Activated T-cell treated with anti-CD3 and anti-CD28 coated beads, Interleukin-2, amount 50 U/mL, for 1 hour (primary cell): ENCODE data around the gene JPH4.
"Not testable (repeated sequence)": the region's sequence is repeated elsewhere in the genome, so short reads cannot be mapped to it uniquely, and the experiment has no call there.

Experiments
- DNase-seq: peaks from one replicate; pipeline ENCODE4 v3.0.0-alpha.2; 2020

Gene JPH4

DNA sequence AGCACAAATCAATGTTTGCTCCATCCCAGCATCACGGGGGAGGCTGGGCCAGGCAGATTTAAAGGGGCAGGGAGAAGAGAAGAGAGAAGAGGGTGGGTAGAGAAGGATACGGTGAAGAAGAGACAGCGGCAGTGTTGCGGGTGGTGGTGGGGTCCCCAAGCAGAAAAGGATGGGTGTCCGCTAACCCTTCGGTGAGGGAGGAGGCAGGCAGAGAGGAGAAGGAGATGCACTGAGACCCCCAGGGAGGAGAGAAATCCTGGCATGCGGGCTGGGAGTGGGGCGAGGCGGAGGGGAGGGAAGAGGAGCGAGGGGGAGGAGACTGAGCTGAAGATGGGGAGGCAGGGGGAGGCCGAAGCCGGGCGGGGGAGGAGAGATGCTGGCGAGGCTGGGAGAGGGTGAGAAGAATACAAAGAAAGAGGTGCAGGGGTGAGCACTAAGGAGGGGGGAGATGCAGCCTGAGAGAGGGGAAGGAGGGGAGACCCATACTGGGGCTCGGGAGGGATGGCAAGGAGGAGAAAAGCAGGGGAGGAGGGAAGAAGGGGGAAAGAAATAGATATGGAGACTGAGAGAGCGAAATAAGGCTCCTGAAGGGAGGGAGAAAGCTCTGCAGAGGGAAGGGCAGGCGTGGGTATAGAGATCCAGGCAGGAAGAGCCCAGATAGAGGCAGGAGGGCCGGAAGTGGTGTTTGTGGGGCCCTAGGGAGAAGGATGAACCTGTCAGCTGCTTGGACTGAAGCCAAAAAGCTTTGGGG, at the start of gene JPH4:
Gene JPH4, minus strand, starts transcription at position 231 of the 751 bp plus-strand sequence. CDS start 1,337 bp downstream, outside the sequence.
- DNase-seq, result no peak

- no peak for DNase-seq
Measured at GRCh38 chr14:23627961-23628360, 49.4 kb upstream of the JPH4 start.

- no peak for DNase-seq
Measured at GRCh38 chr14:23626946-23627345, 48.4 kb upstream of the JPH4 start.

DNA sequence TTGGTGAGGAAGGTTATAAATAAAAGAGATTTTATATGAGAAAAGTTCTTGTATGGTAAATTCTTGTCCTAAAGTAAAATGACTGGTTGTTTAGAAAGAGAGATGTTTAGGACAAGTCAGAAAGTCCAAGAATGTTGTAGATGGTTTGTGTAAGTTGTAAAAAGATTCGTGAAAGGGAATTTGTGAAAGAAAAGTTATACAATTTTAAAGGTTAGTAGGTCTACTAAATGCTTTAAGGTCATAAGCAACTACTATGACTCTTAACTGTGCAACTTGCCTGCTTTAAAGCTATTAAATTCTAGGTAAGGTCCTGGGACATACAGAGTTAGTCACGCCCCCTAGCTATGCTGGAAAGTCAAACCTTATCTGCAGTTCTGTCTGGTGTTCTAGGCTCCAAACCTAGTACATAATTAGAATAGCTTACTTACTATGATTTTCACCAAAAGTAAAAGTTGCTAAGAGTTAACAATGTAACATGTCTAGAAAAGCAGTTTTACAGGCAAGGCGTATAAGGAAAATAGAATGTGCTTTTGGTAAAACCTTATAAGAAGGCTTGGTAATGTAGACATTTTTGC, 46.3 kb upstream of the JPH4 start:
- no peak for DNase-seq

GRCh38 chr14:23623962-23624361, 45.4 kb upstream of the JPH4 start:
- no peak for DNase-seq

GRCh38 chr14:23622990-23623389, 44.4 kb upstream of the JPH4 start:
- DNase-seq, result no peak

DNA sequence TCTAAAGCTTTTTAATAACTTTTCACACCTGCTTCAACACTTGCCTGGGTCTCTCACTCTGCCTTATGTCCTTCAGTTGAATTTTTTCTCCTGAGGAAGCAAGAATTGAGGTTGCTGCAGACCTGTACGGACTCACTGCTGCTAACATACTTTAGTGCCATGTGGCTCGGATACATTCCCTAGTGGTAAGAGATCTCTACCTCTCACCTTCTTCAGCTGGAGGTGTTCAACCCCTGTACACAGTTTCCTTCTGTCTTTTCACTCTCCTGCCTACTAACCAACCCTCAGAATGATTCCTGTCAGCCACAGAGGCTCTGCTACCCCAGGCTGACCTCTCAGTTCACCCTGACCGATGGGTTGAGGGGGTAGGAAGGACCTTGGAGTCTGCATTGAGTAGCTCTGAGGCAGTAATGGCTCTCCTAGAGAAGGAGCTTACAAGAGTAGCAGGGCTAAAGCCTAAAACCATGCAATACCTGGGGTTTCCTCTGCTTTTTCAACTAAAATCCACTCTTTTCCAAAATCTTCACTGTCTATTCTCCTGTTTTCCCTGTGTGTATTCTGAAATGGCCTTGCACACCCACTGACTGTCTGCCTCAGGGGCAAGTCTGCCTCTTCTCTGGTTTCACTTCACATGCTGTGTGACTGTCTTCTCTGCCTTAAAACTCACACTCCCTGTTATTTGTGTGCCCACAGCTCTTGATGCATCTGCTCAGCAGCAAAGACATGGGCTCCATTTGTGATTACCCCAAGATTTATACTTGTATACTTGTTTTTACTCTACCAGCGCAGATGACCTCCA, 43.5 kb upstream of the JPH4 start:
- no peak for DNase-seq

GRCh38 chr14:23621204-23621931, 42.8 kb upstream of the JPH4 start:
- no peak for DNase-seq

DNA sequence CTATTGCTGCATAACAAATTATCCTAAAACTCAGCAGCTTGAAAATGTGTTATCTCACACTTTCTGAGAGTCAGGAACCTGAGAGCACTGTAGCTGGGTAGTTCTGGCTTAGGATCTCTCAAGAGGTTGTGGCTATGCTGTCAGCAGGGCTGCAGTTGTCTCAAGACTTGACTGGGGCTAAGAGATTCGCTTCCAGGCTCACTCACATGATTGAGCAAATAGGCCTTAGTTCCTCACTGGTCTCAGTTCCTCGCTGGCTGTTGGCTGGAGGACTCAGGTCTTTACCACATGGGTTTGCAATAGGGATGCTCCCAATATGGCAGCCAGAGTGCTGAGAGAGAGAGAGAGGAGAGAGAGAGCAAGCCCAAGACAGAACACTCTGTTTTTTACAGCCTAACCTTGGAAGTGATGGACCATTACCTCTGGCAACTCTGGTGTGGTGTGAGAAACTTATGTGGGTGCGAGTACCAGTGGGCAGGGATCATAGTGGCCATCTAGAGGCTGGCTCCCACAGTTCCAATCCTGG, 41.6 kb upstream of the JPH4 start:
- no peak for DNase-seq

- DNase-seq, result no peak
Measured at GRCh38 chr14:23618415-23618988, 39.9 kb upstream of the JPH4 start.

DNA sequence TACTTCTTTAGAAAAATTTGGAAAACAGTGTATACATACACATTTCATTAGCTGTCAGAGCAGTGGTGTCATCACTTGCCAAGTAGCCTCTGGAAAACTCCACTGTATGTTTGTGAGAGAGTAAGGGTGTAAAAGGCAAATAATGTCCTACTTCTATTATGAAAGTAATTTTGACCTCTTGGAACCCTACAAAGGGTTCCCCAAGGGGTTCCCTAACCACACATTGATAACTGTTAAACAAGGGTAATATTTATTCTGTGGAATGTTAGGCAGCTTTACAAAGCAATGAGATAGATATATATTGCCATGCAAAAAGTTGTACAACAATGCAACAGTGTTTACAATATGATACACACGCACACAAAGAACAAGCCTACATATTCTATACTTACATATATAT, 38.9 kb upstream of the JPH4 start:
- no peak for DNase-seq

GRCh38 chr14:23615856-23616255, 37.3 kb upstream of the JPH4 start:
- no peak for DNase-seq

- no peak for DNase-seq
Measured at GRCh38 chr14:23614395-23614828, 35.8 kb upstream of the JPH4 start.

DNA sequence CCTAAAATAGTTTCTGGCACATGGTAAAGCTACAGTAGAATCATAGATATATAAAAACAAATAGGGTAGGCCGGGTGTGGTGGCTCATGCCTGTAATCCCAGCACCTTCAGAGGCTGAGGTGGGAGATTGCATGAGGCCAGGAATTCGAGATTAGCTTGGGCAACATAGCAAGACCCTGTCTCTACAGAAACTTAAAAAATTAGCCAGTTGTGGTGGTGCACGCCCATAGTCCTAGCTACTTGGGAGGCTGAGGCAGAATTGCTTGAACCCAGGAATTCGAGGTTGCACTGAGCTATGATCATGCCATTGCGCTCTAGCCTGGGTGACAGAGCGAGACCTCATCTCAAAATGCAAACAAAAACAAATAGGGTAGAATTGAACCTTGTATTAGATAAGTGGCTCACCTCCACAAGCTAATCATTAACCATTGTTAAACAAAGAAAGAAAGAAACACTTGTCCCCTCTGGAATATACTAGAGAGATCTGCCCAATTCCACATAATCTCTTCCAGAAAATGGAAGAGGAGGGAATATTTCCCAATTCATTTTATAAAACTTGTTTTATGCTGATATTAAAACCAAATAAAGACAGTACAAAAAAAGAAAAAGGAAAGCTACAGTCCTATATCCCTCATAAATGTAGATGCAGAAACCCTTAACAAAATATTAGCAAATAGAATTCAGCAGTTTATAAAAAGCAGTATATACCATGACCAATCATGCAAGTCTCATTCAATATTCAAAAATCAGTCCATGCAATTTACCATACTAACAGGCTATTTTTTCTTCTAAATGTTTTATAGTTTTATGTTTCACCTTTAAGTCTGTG, 34.9 kb upstream of the JPH4 start:
- DNase-seq, result no peak

DNA sequence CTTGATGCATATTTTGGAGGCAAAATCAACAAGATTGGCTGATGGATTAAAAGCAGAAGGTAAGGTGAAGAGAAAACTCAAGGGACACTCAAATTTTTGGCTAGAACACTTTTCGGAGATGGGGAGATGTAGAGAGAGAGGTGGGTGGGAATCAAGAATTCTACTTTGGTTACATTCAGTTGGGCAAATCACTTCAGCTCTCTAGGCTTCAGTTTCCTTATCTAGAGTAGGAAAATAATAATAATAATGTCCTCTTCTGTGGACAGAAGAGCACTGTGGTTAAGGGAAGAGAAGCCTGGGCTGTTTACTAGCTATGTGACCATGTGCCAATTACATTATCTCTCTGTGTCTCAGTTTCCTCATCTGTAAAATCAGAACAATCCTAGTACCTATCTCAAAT, 34.2 kb upstream of the JPH4 start:
- DNase-seq, result no peak

GRCh38 chr14:23612354-23612732, 33.8 kb upstream of the JPH4 start:
- no peak for DNase-seq

GRCh38 chr14:23610815-23611289, 32.3 kb upstream of the JPH4 start:
- DNase-seq, result no peak

- no peak for DNase-seq
Measured at GRCh38 chr14:23610090-23610814, 31.7 kb upstream of the JPH4 start.

DNA sequence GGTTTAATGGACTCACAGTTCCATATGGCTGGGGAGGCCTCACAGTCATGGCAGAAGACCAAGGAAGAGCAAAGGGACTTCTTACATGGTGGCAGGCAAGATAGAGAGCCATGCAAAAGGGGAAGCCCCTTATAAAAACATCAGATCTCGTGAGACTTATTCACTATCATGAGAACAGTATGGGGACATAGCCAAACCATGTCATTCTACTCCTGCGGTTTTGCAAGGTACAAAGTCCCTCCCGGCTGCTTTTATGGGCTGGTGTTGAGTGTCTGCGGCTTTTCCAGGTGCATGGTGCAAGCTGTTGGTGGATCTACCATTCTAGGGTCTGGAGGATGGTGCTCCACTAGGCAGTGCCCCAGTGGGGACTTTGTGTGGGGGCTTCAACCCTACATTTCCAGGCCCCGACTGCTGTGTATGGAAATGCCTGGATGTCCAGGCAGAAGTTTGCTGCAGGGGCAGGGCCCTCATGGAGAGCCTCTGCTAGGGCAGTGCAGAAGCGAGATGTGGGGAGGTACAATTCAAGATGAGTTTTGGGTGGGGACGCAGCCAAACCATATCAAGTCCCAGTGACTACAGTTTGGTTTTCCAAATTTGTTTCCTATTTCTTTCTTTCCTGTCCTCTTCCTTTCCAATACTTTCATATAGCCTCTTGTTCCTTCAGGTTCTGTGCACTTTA, 31.0 kb upstream of the JPH4 start:
- not testable (repeated sequence) for DNase-seq

DNA sequence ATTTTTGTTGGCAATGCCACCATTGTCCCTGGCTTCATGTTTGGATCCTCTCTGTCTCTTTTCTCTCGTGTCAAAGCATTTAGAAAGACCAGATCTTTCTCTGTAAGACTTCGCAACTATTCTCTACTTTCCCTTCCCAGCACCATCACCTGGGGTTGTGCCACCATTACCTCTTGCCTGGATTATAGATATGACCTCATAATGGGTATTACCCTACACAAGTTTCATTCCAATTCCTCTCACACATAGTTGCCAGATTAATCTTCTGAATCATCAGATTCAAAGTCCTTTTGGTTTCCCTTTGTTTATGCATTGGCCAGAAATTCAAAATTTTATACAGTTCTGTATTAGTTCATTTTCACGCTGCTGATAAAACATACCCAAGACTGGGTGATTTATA, 30.4 kb upstream of the JPH4 start:
- no peak for DNase-seq
